MCF 10A (cell line): ENCODE measurements around the gene STK24. TPM values are rescaled to one million over a fixed set of nuclear protein-coding genes. Genes with fewer than 3 reads are reported as not detected.
A peak's percentile ranks its signal among the peaks of the same experiment; 100 is the strongest.

Experiments used
- BruUV-seq: library from RNA; stranded (reverse); fragments of 400-500 nt; replicated peaks from 2 replicates; lab custom pipeline; 2021; lab: Mats Ljungman, UMichigan
- CTCF ChIA-PET: fragments of 300-600 bp; sonication (Branson Sonifier 250); formaldehyde crosslinking; extraction: SDS; loops from one replicate; lab custom pipeline; 2021; ENCODE audit warnings: antibody characterized with exemption, inconsistent platforms; lab: Yijun Ruan, JAX
- POLR2A ChIA-PET: fragments of 300-600, 350-650 bp; sonication (Branson Sonifier 250); formaldehyde crosslinking; extraction: SDS; loops from one replicate; lab custom pipeline; 2020; ENCODE audit warnings: antibody characterized with exemption, inconsistent platforms; lab: Yijun Ruan, JAX
- DNase-seq: peaks from one replicate; pipeline ENCODE4 v3.0.0-alpha.2; 2018; ENCODE audit not compliant: unreplicated experiment
- H3K27ac Mint-ChIP-seq: one replicate; pipeline ENCODE4 v1.8.0; 2022; ENCODE audit warnings: mild to moderate bottlenecking, low read depth, mixed read lengths; ENCODE audit not compliant: unreplicated experiment
- H3K27me3 Mint-ChIP-seq: one replicate; pipeline ENCODE4 v1.8.0; 2022; ENCODE audit warnings: mixed read lengths; ENCODE audit not compliant: insufficient read depth, unreplicated experiment
- H3K36me3 Mint-ChIP-seq: one replicate; pipeline ENCODE4 v1.8.0; 2022; ENCODE audit warnings: mild to moderate bottlenecking, moderate library complexity, mixed read lengths; ENCODE audit not compliant: insufficient read depth, unreplicated experiment
- H3K4me1 Mint-ChIP-seq: one replicate; pipeline ENCODE4 v1.8.0; 2022; ENCODE audit warnings: mixed read lengths; ENCODE audit not compliant: insufficient read depth, unreplicated experiment
- H3K4me3 Mint-ChIP-seq: one replicate; pipeline ENCODE4 v1.8.0; 2022; ENCODE audit warnings: mild to moderate bottlenecking, moderate library complexity, mixed read lengths; ENCODE audit not compliant: unreplicated experiment
- H3K9me3 Mint-ChIP-seq: one replicate; pipeline ENCODE4 v1.8.0; 2022; ENCODE audit warnings: mixed read lengths; ENCODE audit not compliant: unreplicated experiment
- CTCF ChIP-seq: fragments of 200-600 bp; IDR thresholded peaks from one replicate; pipeline ENCODE4 v1.8.0; 2022; ENCODE audit warnings: antibody characterized with exemption, mild to moderate bottlenecking; ENCODE audit not compliant: unreplicated experiment
- intact Hi-C: fragments of 100-400 bp; cut with micrococcal nuclease; formaldehyde crosslinking; loops from 2 replicates; pipeline ENCODE4 v1.14.1; 2022
- total RNA-seq: library from RNA; stranded (reverse); gene quantifications from 2 replicates; pipeline ENCODE4 v1.2.3, GENCODE V29; 2022

Gene STK24
- total RNA-seq, 1 experiment from 2014 or later = 200 TPM

- ChIA-PET POLR2A (interaction anchor here (0.7 to 4.8 kb wide), 2 partner anchors 28 to 60 kb away, joined by 4 to 79 read pairs; no protein-coding TSS in a partner anchor), CTCF (interaction anchor here (0.6 to 7.4 kb wide), 7 partner anchors 8 to 172 kb away, joined by 3 to 71 read pairs (median 4); no protein-coding TSS in a partner anchor)
- H3K9me3 Mint-ChIP-seq = no peaks in the 10 kb centered on the region
- intact Hi-C loops = loop anchor here (10.0 kb wide), 1 partner anchor 174 kb away; no protein-coding TSS in a partner anchor
- no peak overlapping the region for H3K4me3 Mint-ChIP-seq
- no peak overlapping the region for H3K27ac Mint-ChIP-seq
- peaks cover 42% of the 10 kb centered on the region for H3K36me3 Mint-ChIP-seq
- peaks cover 55% of the 10 kb centered on the region for H3K4me1 Mint-ChIP-seq
- BruUV-seq = no TSS peak
- no peaks in the 10 kb centered on the region for H3K27me3 Mint-ChIP-seq
- no peak for TF ChIP-seq CTCF
- no peak for DNase-seq
These were observed 95.7 kb downstream of the STK24 start for GRCh38 chr13:98480915-98481877.

- H3K27me3 Mint-ChIP-seq = no peaks in the 10 kb centered on the region
- no peak for DNase-seq
- BruUV-seq = no TSS peak
- POLR2A ChIA-PET = no interaction called here
- no peak overlapping the region for H3K27ac Mint-ChIP-seq
- intact Hi-C loops = loop anchor here (10.0 kb wide), 1 partner anchor 175 kb away; no protein-coding TSS in a partner anchor
- H3K36me3 Mint-ChIP-seq = peaks cover 39% of the 10 kb centered on the region
- H3K4me1 Mint-ChIP-seq = peaks cover 45% of the 10 kb centered on the region
- no peak for TF ChIP-seq CTCF
- CTCF ChIA-PET = interaction anchor here (0.6 to 7.4 kb wide), 4 partner anchors 35 to 513 kb away, joined by 3 to 71 read pairs (median 4); no protein-coding TSS in a partner anchor
- no peaks in the 10 kb centered on the region for H3K9me3 Mint-ChIP-seq
- H3K4me3 Mint-ChIP-seq = no peak overlapping the region
These were observed 97.4 kb downstream of the STK24 start for GRCh38 chr13:98479496-98480003.

GRCh38 chr13:98478189-98479129 lies 98.4 kb downstream of the STK24 start:
- H3K27me3 Mint-ChIP-seq = no peaks in the 10 kb centered on the region
- peak overlapping the region; percentile 46 for H3K27ac Mint-ChIP-seq
- H3K4me3 Mint-ChIP-seq = no peak overlapping the region
- peaks cover 41% of the 10 kb centered on the region for H3K36me3 Mint-ChIP-seq
- H3K9me3 Mint-ChIP-seq = no peaks in the 10 kb centered on the region
- CTCF ChIA-PET = interaction anchor here (0.7 to 1.3 kb wide), 2 partner anchors 23 to 34 kb away, joined by 4 read pairs; no protein-coding TSS in a partner anchor
- peaks cover 34% of the 10 kb centered on the region for H3K4me1 Mint-ChIP-seq
- BruUV-seq = no TSS peak
- POLR2A ChIA-PET = no interaction called here
- peak; percentile 23 for DNase-seq
- no peak for TF ChIP-seq CTCF
- intact Hi-C loops = no loop called here
